ENCODE measurements around the gene CFAP251. TPM values are rescaled to one million over a fixed set of nuclear protein-coding genes. Genes with fewer than 3 reads are reported as not detected.

CFAP251 gene
- total RNA-seq, 1 experiment from 2014 or later: 2.6 TPM

- TF ChIP-seq, protein P1, sequence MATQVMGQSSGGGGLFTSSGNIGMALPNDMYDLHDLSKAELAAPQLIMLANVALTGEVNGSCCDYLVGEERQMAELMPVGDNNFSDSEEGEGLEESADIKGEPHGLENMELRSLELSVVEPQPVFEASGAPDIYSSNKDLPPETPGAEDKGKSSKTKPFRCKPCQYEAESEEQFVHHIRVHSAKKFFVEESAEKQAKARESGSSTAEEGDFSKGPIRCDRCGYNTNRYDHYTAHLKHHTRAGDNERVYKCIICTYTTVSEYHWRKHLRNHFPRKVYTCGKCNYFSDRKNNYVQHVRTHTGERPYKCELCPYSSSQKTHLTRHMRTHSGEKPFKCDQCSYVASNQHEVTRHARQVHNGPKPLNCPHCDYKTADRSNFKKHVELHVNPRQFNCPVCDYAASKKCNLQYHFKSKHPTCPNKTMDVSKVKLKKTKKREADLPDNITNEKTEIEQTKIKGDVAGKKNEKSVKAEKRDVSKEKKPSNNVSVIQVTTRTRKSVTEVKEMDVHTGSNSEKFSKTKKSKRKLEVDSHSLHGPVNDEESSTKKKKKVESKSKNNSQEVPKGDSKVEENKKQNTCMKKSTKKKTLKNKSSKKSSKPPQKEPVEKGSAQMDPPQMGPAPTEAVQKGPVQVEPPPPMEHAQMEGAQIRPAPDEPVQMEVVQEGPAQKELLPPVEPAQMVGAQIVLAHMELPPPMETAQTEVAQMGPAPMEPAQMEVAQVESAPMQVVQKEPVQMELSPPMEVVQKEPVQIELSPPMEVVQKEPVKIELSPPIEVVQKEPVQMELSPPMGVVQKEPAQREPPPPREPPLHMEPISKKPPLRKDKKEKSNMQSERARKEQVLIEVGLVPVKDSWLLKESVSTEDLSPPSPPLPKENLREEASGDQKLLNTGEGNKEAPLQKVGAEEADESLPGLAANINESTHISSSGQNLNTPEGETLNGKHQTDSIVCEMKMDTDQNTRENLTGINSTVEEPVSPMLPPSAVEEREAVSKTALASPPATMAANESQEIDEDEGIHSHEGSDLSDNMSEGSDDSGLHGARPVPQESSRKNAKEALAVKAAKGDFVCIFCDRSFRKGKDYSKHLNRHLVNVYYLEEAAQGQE (IDR thresholded peaks at IDR 0.05; ENCODE audit: low read depth): no peak
- no peak for TF ChIP-seq SIN3A (IDR thresholded peaks at IDR 0.05; ENCODE audit: low read depth)
Measured at GRCh38 chr12:121975021-121975420, 56.6 kb downstream of the CFAP251 start (continued).

- H3K9me3 ChIP-seq (ENCODE audit: control insufficient read depth in 1 of 2, insufficient read depth in 1 of 2, low read depth in 1 of 2, low read length in 2 of 2): no peaks in the 10 kb centered on the region
- CTCF ChIA-PET: no interaction called here
- ATAC-seq (no peak), DNase-seq (ENCODE audit: low read depth, low spot score) (no peak)
- POLR2A ChIA-PET: no interaction called here
- no peak overlapping the region for H2AFZ ChIP-seq (ENCODE audit: low read depth, low read length, poor library complexity, severe bottlenecking)
- RAD21 ChIA-PET (ENCODE audit: low non-redundant PET in 1 of 2, low total read pairs in 2 of 2, uncharacterized antibody in 2 of 2, unreplicated experiment in 2 of 2): no interaction called here
- no peak overlapping the region for H3K27ac ChIP-seq (ENCODE audit: low read depth, low read length)
- no peaks in the 10 kb centered on the region for H3K79me2 ChIP-seq (ENCODE audit: insufficient read depth, low read length)
- H3K4me1 ChIP-seq (ENCODE audit: control insufficient read depth in 1 of 2, insufficient read depth in 2 of 2, low read length in 2 of 2): no peaks in the 10 kb centered on the region
- H3K27me3 ChIP-seq (ENCODE audit: insufficient read depth, low read length): peaks cover 4% of the 10 kb centered on the region; the same call in 1 of the 2 replicates
- intact Hi-C loops (cut with micrococcal nuclease): no loop called here
- no TSS peak for BruUV-seq (replicated peaks)
- H3K36me3 ChIP-seq (ENCODE audit: control insufficient read depth in 1 of 2, insufficient read depth in 2 of 2, low read length in 2 of 2): no peaks in the 10 kb centered on the region
- TF ChIP-seq POLR2AphosphoS5 (IDR thresholded peaks at IDR 0.05; ENCODE audit: low read depth, low read length) (no peak), ZBTB33 (IDR thresholded peaks at IDR 0.05; ENCODE audit: extremely low read depth, insufficient replicate concordance, low read length) (no peak), CBX3 (IDR thresholded peaks at IDR 0.05; ENCODE audit: low read depth) (no peak), FOSL1 (IDR thresholded peaks at IDR 0.05; ENCODE audit: low read depth) (no peak), EGR1 (IDR thresholded peaks at IDR 0.05; ENCODE audit: low read depth) (no peak), ATF3 (IDR thresholded peaks at IDR 0.05) (no peak), RAD21 (IDR thresholded peaks at IDR 0.05; ENCODE audit: low read depth) (no peak), SIN3A (IDR thresholded peaks at IDR 0.05; ENCODE audit: low read depth) (no peak), EZH2 (IDR thresholded peaks at IDR 0.05) (no peak), ZFX (IDR thresholded peaks at IDR 0.05) (no peak), ZNF274 (IDR thresholded peaks at IDR 0.05; ENCODE audit: low read depth, low read length) (no peak), CEBPB (IDR thresholded peaks at IDR 0.05; ENCODE audit: low read depth) (no peak), TCF7L2 (IDR thresholded peaks at IDR 0.05; ENCODE audit: borderline replicate concordance, extremely low read depth, insufficient read depth, insufficient read length) (no peak)
- TF ChIP-seq, protein P2, sequence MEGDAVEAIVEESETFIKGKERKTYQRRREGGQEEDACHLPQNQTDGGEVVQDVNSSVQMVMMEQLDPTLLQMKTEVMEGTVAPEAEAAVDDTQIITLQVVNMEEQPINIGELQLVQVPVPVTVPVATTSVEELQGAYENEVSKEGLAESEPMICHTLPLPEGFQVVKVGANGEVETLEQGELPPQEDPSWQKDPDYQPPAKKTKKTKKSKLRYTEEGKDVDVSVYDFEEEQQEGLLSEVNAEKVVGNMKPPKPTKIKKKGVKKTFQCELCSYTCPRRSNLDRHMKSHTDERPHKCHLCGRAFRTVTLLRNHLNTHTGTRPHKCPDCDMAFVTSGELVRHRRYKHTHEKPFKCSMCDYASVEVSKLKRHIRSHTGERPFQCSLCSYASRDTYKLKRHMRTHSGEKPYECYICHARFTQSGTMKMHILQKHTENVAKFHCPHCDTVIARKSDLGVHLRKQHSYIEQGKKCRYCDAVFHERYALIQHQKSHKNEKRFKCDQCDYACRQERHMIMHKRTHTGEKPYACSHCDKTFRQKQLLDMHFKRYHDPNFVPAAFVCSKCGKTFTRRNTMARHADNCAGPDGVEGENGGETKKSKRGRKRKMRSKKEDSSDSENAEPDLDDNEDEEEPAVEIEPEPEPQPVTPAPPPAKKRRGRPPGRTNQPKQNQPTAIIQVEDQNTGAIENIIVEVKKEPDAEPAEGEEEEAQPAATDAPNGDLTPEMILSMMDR (IDR thresholded peaks at IDR 0.05 in 2 of 3, conservative IDR thresholded peaks at IDR 0.05 in 1 of 3; ENCODE audit: borderline replicate concordance in 1 of 3, insufficient read depth in 1 of 3, low read depth in 2 of 3, low read length in 2 of 3): no peak
- TF ChIP-seq, protein P3, sequence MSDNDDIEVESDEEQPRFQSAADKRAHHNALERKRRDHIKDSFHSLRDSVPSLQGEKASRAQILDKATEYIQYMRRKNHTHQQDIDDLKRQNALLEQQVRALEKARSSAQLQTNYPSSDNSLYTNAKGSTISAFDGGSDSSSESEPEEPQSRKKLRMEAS (IDR thresholded peaks at IDR 0.05): no peak
- H3K4me2 ChIP-seq (ENCODE audit: low read length): no peak overlapping the region
- no peaks in the 10 kb centered on the region for H3K9me2 ChIP-seq (ENCODE audit: insufficient read depth)
- H3K9ac ChIP-seq (ENCODE audit: low read length): no peak overlapping the region
- no peak overlapping the region for H3K4me3 ChIP-seq (replicated peaks in 1 of 2; ENCODE audit: low read depth in 1 of 2, low read length in 2 of 2)
- no peaks in the 10 kb centered on the region for H4K20me1 ChIP-seq (ENCODE audit: insufficient read depth)
Measured at GRCh38 chr12:121976950-121977349, 58.6 kb downstream of the CFAP251 start.

Data from HCT116 (cell line).